Stomach (tissue), 9 donors: ENCODE data around the gene GIMAP2. TPM values are rescaled to one million over a fixed set of nuclear protein-coding genes. Genes with fewer than 3 reads are reported as not detected.
"Not testable (repeated sequence)": the region's sequence is repeated elsewhere in the genome, so short reads cannot be mapped to it uniquely, and the experiment has no call there.

Experiments
- DNase-seq, 2 donors: peaks; one replicate each; pipeline versions ENCODE4 v3.0.0 to v3.0.0-alpha.2; 2013 to 2019
- H3K27ac ChIP-seq, 5 donors: fragments of 200-600 bp in 4 of 5; sonication (generic) in 4 of 5; one replicate each; pipeline ENCODE4 v1.5.1; 2013 to 2019; ENCODE audit warnings: mild to moderate bottlenecking in 1 of 5, moderate library complexity in 1 of 5
- H3K27me3 ChIP-seq, 3 donors: fragments of 200-600 bp; sonication (generic); one replicate each; pipeline ENCODE4 v1.5.1; 2017 to 2019; ENCODE audit warnings: mixed run types in 1 of 3
- H3K36me3 ChIP-seq, 4 donors: fragments of 200-600 bp; sonication (generic); 1 replicate in 3 of 4; 2 replicates in 1 of 4; pipeline ENCODE4 v1.5.1; 2016 to 2019
- H3K4me1 ChIP-seq, 4 donors: fragments of 200-600 bp; sonication (generic); one replicate each; pipeline ENCODE4 v1.5.1; 2016 to 2019
- H3K4me3 ChIP-seq, 4 donors: fragments of 200-600 bp; sonication (generic) in 3 of 4; one replicate each; pipeline ENCODE4 v1.5.1; 2016 to 2019; ENCODE audit warnings: mild to moderate bottlenecking in 1 of 4
- H3K9me3 ChIP-seq, 4 donors: fragments of 200-600 bp; sonication (generic); one replicate each; pipeline ENCODE4 v1.5.1; 2016 to 2019
- CTCF ChIP-seq, 7 experiments: fragments of 450-650 bp in 4 of 7; fragments of 200-600 bp in 3 of 7; sonication (generic) in 3 of 7; IDR thresholded peaks; one replicate each; pipeline ENCODE4 v1.5.1; 2016 to 2019; ENCODE audit warnings: antibody characterized with exemption in 7 of 7, control low read depth in 2 of 7, mild to moderate bottlenecking in 1 of 7
- EP300 ChIP-seq: sonication (generic); formaldehyde crosslinking; IDR thresholded peaks from one replicate; pipeline ENCODE4 v1.6.1; 2017; ENCODE audit warnings: antibody characterized with exemption
- POLR2A ChIP-seq, 4 donors: fragments of 450-650 bp; IDR thresholded peaks; one replicate each; pipeline ENCODE4 v1.6.1; 2016; ENCODE audit warnings: antibody characterized with exemption in 4 of 4, control low read depth in 2 of 4, mild to moderate bottlenecking in 1 of 4, moderate library complexity in 1 of 4
- POLR2AphosphoS5 ChIP-seq, 3 donors: sonication (generic); formaldehyde crosslinking; IDR thresholded peaks; one replicate each; pipeline ENCODE4 v1.6.1; 2016; ENCODE audit warnings: antibody characterized with exemption in 3 of 3
- WGBS, 5 donors: extraction: QIAGEN DNeasy Blood & Tissue Kit in 3 of 5; methylation state at CpG; one replicate each; pipeline versions ENCODE4 v1.1.5 to v1.1.7; 2013 to 2018; 5-methylcytosine and 5-hydroxymethylcytosine counted together
- intact Hi-C: fragments of 100-400 bp; cut with DNase I; formaldehyde crosslinking; loops from one replicate; pipeline ENCODE4 v1.15.1; 2023; ENCODE audit warnings: low total_unique reads
- polyA plus RNA-seq, 3 donors: library from polyadenylated mRNA; stranded (reverse); fragments of 200-250 nt; gene quantifications; one replicate each; pipeline ENCODE4 v1.2.3, GENCODE V29; 2013
- total RNA-seq, 5 donors: library from RNA; depleted of rRNA; stranded (reverse); fragments of >200 nt; gene quantifications; one replicate each; pipeline versions ENCODE4 v1.1.0 to v1.2.3, GENCODE V29; 2014 to 2016
- donor health status: healthy with polysubstance abuse.
- donor health status: Bipolar disorder and iron deficiency.
- donor health status: healthy.

Gene GIMAP2
- total and polyA plus RNA-seq, 8 donors = 0.58 to 8.3 (median 4.4) TPM; not detected in 1

DNA sequence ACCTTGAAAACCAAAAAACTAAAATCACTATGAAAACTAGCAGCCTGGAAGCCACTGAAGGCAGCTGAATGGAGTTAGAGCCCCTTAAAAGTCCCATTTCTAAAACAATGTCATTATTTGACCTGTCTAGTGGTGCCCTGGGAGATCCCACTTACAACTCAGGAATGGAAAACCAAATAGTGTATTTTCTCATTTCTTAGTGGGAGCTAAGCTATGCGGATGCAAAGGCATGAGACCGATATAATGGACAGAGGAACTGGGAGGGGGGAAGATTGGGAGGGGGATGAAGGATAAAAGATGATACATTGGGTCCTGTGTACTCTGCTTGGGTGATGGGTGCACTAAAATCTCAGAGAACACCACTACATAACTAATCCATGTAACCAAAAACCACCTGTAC, 9.8 kb upstream of the GIMAP2 start:
- Histone ChIP-seq H3K9me3 (peaks cover 0 to 3% (median 0%) of the 10 kb centered on the region in 4 donors), H3K36me3 (no peaks in the 10 kb centered on the region), H3K4me1 (peaks cover 0 to 5% (median 0%) of the 10 kb centered on the region in 4 donors), H3K4me3 (no peak overlapping the region), H3K27me3 (no peaks in the 10 kb centered on the region), H3K27ac (peak overlapping the region in 4 of 5 donors; percentile 33 to 69 (median 50))
- intact Hi-C loops = no loop called here
- WGBS, 5 donors = 60 to 93% (median 75%) methylated on average over 2 of the region's 2 CpGs
- TF ChIP-seq POLR2AphosphoS5 (IDR thresholded peaks at IDR 0.05) = no peak
- no peak for TF ChIP-seq POLR2A (IDR thresholded peaks at IDR 0.05)
- TF ChIP-seq EP300 = no peak
- TF ChIP-seq CTCF (IDR thresholded peaks at IDR 0.05) = no peak
- DNase-seq = no peak

DNA sequence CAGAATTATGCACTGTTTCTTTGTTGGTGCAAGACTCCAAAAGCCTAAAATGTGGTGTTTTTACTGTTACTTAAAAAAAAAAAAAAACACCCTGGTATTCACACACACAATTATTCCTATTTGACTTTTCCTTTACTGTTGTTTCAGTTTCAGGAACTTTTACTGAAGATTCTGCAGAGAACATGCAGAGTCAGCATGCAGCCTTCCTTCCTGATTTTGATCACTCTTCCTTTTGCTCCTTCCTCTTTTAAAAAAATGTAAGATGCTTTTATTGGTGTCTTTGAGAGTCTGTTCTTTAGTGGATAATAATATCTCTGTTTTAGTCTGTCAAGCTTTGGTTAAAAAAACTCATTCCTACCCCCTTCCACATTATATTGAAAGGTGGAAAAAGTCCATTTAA, 9.2 kb upstream of the GIMAP2 start:
- H3K27me3 ChIP-seq, H3K4me3 ChIP-seq, H3K4me1 ChIP-seq, intact Hi-C loops, H3K9me3 ChIP-seq, DNase-seq, H3K36me3 ChIP-seq: not testable (repeated sequence)
- peak overlapping the region in 2 of 5 donors; percentile 67 to 69 for H3K27ac ChIP-seq

GRCh38 chr7:150676854-150677253, 8.7 kb upstream of the GIMAP2 start:
- H3K4me1 ChIP-seq, DNase-seq, H3K27me3 ChIP-seq, H3K4me3 ChIP-seq, H3K36me3 ChIP-seq, H3K9me3 ChIP-seq, intact Hi-C loops: not testable (repeated sequence)
- peak overlapping the region in 2 of 5 donors; percentile 53 to 69 for H3K27ac ChIP-seq
- WGBS, 5 donors = 41 to 58% (median 49%) methylated on average over 3 of the region's 3 CpGs

DNA sequence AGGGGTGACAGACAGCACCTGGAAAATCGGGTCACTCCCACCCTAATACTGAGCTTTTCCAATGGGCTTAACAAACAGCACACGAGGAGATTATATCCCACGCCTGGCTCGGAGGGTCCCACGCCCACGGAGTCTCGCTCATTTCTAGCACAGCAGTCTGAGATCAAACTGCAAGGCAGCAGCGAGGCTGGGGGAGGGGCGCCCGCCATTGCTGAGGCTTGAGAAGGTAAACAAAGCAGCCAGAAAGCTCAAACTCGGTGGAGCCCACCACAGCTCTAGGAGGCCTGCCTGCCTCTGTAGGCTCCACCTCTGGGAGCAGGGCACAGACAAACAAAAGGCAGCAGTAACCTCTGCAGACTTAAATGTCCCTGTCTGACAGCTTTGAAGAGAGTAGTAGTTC, 6.9 kb upstream of the GIMAP2 start:
- H3K9me3 ChIP-seq, DNase-seq, H3K4me1 ChIP-seq, intact Hi-C loops, H3K4me3 ChIP-seq, H3K36me3 ChIP-seq, H3K27me3 ChIP-seq: not testable (repeated sequence)
- whole genome bisulfite sequencing, 5 donors = 74 to 82% (median 77%) methylated on average over 11 of the region's 11 CpGs
- peak overlapping the region in 2 of 5 donors; percentile 12 to 20 for H3K27ac ChIP-seq

- intact Hi-C loops, H3K9me3 ChIP-seq, H3K27me3 ChIP-seq, H3K36me3 ChIP-seq, H3K4me3 ChIP-seq, DNase-seq, H3K27ac ChIP-seq: not testable (repeated sequence)
- H3K4me1 ChIP-seq = peaks cover 0 to 14% (median 5%) of the 10 kb centered on the region in 4 donors
- 60 to 93% (median 82%) methylated on average over 1 to 2 of the region's 2 CpGs for WGBS, 5 donors
These were observed 5.1 kb upstream of the GIMAP2 start for GRCh38 chr7:150680364-150680763.

- TF ChIP-seq POLR2A (IDR thresholded peaks at IDR 0.05) (no peak), EP300 (no peak), POLR2AphosphoS5 (IDR thresholded peaks at IDR 0.05) (no peak), CTCF (IDR thresholded peaks at IDR 0.05) (no peak)
- intact Hi-C loops = no loop called here
- WGBS, 5 donors = 33 to 53% (median 46%) methylated on average over 8 to 9 of the region's 9 CpGs
- no peaks in the 10 kb centered on the region for H3K9me3 ChIP-seq
- H3K4me1 ChIP-seq = peaks cover 0 to 9% (median 8%) of the 10 kb centered on the region in 4 donors
- peak overlapping the region; percentile 18 to 86 (median 79) for H3K27ac ChIP-seq
- no peaks in the 10 kb centered on the region for H3K27me3 ChIP-seq
- peaks cover 2 to 28% (median 21%) of the 10 kb centered on the region in 4 donors for H3K36me3 ChIP-seq
- H3K4me3 ChIP-seq = peak overlapping the region; percentile 46 to 53 (median 47)
- no peak for DNase-seq
These were observed 625 bp downstream of the GIMAP2 start for GRCh38 chr7:150686030-150686631.
